ENCODE measurements around the gene CCDC126.

Gene CCDC126

GRCh38 chr7:23691320-23691719, 94.1 kb downstream of the CCDC126 start:
- FAIRE-seq (no peak), DNase-seq (ENCODE audit: extremely low spot score, insufficient read length, low read depth) (no peak)

GRCh38 chr7:23693224-23693623, 96.0 kb downstream of the CCDC126 start:
- DNase-seq (ENCODE audit: extremely low spot score, insufficient read length, low read depth) = no peak
- no peak for FAIRE-seq
